HCT116 (cell line): Measurements from ENCODE around the gene PRAMEF1.

ENCODE experiments used
- ATF3 ChIP-seq: IDR thresholded peaks from 2 replicates; pipeline ENCODE4 v1.6.1; 2012
- CBX3 ChIP-seq: IDR thresholded peaks from 2 replicates; pipeline ENCODE4 v1.6.1; 2012; ENCODE audit warnings: low read depth
- CEBPB ChIP-seq: IDR thresholded peaks from 2 replicates; pipeline ENCODE4 v1.6.1; 2012; ENCODE audit warnings: low read depth
- CTCF ChIP-seq, 3 experiments: fragments of 200-600 bp in 1 of 3; sonication (generic) in 1 of 3; IDR thresholded peaks in 2 of 3; conservative IDR thresholded peaks in 1 of 3; 2 replicates each; pipeline ENCODE4 v1.5.1; 2012 to 2017; ENCODE audit warnings: low read depth in 2 of 3, low read length in 2 of 3, antibody characterized with exemption in 1 of 3, borderline replicate concordance in 1 of 3, control low read depth in 1 of 3, mild to moderate bottlenecking in 1 of 3, mixed read lengths in 1 of 3, mixed run types in 1 of 3, moderate library complexity in 1 of 3; ENCODE audit not compliant: insufficient read depth in 1 of 3
- EZH2 ChIP-seq: fragments of 200-600 bp; sonication (generic); IDR thresholded peaks from 2 replicates; pipeline ENCODE4 v1.6.1; 2017; ENCODE audit warnings: antibody characterized with exemption, mixed run types
- FOSL1 ChIP-seq: IDR thresholded peaks from 2 replicates; pipeline ENCODE4 v1.6.1; 2012; ENCODE audit warnings: low read depth
- POLR2A ChIP-seq: IDR thresholded peaks from 2 replicates; pipeline ENCODE4 v1.7.0; 2011; ENCODE audit warnings: borderline replicate concordance; ENCODE audit not compliant: insufficient read depth, insufficient read length; ENCODE audit errors: extremely low read depth
- POLR2AphosphoS5 ChIP-seq: IDR thresholded peaks from 2 replicates; pipeline ENCODE4 v1.6.1; 2011; ENCODE audit warnings: mild to moderate bottlenecking, low read depth, low read length, moderate library complexity
- REST ChIP-seq: IDR thresholded peaks from 2 replicates; pipeline ENCODE4 v1.6.1; 2012; ENCODE audit warnings: low read depth
- SIN3A ChIP-seq: IDR thresholded peaks from 2 replicates; pipeline ENCODE4 v1.6.1; 2012; ENCODE audit warnings: low read depth
- SRF ChIP-seq: IDR thresholded peaks from 2 replicates; pipeline ENCODE4 v1.6.1; 2012; ENCODE audit warnings: low read depth
- YY1 ChIP-seq: IDR thresholded peaks from 2 replicates; pipeline ENCODE4 v1.6.1; 2011; ENCODE audit warnings: low read length, low read depth, moderate library complexity, mild to moderate bottlenecking; ENCODE audit not compliant: insufficient replicate concordance; ENCODE audit errors: extremely low read depth
- ZBTB33 ChIP-seq: IDR thresholded peaks from 2 replicates; pipeline ENCODE4 v1.6.1; 2011; ENCODE audit warnings: mild to moderate bottlenecking, low read length, moderate library complexity; ENCODE audit not compliant: insufficient replicate concordance; ENCODE audit errors: extremely low read depth
- ZNF274 ChIP-seq: fragments of 200-500 bp; sonication (Bioruptor generic); IDR thresholded peaks from 2 replicates; pipeline ENCODE4 v1.6.1; 2014; ENCODE audit warnings: mild to moderate bottlenecking, low read depth, low read length, inconsistent platforms

- TF ChIP-seq CTCF (IDR thresholded peaks at IDR 0.05 in 2 of 3, conservative IDR thresholded peaks at IDR 0.05 in 1 of 3; ENCODE audit: borderline replicate concordance in 1 of 3, insufficient read depth in 1 of 3, low read depth in 2 of 3, low read length in 2 of 3) (no peak), EZH2 (no peak), POLR2A (no peak), FOSL1 (no peak), CBX3 (no peak), ZNF274 (no peak), SIN3A (no peak), POLR2AphosphoS5 (no peak), REST (no peak), ZBTB33 (no peak), SRF (no peak), YY1 (no peak), CEBPB (no peak), ATF3 (no peak)
Observed at GRCh38 chr1:12761781-12762180, 29.4 kb upstream of the PRAMEF1 start.
